HG02981 (cell line): ENCODE data around the gene APP.

Experiments
- ATAC-seq: cut with Tn5 transposase; IDR thresholded peaks from one replicate; pipeline ENCODE4 v1.9.1; 2021; ENCODE audit warnings: mild to moderate bottlenecking, moderate library complexity; ENCODE audit not compliant: unreplicated experiment

The APP gene

GRCh38 chr21:25986928-25987327 lies 183.6 kb downstream of the APP start:
- ATAC-seq: no peak

- no peak for ATAC-seq
Measured at GRCh38 chr21:25985990-25986389, 184.6 kb downstream of the APP start.

- ATAC-seq: no peak
Measured at GRCh38 chr21:25984538-25984937, 186.0 kb downstream of the APP start.

GRCh38 chr21:25983745-25984144 lies 186.8 kb downstream of the APP start:
- ATAC-seq: no peak

DNA sequence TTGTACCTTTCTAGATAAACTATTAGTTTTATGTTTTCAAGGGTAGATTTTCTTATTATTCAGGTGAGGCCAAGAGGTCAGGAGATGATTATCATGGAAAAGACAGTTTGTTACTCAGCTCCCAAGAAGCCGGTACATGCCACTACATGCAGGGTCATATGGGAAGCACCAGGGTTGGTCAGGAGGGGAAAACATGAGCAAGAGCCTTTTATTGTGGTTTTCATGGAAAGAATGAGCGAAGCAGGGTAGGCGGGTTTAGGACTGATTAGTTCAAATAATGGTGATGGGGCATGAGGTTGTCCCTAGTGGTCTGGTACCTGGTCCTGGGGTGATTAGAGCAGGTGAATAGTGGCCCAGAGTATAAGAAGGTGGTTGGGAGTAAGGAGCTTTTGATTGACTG lies 189.9 kb downstream of the APP start:
- ATAC-seq: no peak

- ATAC-seq: no peak
Measured at GRCh38 chr21:25979845-25980616, 190.5 kb downstream of the APP start.

DNA sequence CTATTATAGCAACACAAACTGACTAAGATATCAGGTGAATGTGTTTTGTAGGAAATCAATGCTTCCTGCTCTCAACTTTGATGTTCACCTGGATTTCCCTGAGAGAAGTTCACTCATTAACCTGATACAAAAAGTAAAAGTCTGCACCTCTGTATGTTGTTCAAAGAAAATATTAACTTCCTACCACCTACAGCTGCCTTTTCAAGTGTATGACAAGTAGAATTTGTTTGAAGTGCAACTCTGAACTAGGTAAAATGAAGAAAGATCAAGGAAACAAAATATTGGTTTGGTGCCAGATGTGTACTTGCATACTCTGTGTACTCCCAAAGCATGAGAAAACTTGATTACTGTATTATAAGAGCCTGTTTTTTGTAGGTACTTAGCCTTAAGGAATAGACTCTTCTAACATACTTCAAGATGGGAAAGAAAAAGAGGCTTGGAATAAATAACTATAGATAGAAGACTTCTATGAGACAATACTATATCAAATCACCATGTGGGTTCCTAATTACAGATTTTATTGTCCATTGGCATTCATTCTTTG lies 193.4 kb downstream of the APP start:
- no peak for ATAC-seq

- ATAC-seq: no peak
Measured at GRCh38 chr21:25974964-25975363, 195.6 kb downstream of the APP start.

DNA sequence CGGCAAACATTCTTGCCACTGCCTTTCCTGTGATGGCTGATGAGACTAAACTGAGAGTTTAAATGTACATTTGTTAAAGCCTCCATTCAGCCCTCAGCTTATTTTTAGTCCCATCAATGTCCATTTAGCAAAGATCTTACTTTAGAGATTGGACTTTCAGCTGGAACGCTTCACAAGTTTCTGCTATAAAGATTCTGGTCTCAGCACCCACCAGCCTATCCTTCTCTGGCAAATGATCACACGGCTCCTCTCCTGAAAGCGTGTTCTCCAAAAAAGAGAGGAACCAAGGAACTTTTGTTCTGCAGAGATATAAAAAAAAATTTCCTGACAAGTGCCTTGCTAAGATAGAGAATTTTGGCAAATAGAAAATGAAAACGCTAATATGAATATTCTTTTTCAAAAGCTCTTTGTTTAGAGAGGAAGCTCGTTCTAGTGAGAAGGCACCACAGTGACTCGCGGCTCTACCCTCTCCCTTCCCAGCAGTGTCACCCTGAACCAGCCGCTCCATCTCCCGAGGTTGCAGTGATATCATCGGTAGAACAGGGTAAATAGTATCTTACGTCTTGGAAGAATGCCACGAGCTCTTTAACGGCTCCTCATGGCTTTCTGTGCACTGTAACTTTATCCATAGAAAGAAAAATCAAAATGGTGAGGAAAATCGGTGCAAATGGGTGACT lies 200.2 kb downstream of the APP start:
- no peak for ATAC-seq

- peak; percentile 39 for ATAC-seq
Measured at GRCh38 chr21:25967901-25968438, 202.6 kb downstream of the APP start.

GRCh38 chr21:25967181-25967900 lies 203.2 kb downstream of the APP start:
- ATAC-seq: peak; percentile 96

- ATAC-seq: no peak
Measured at GRCh38 chr21:25965951-25966707, 204.4 kb downstream of the APP start.

DNA sequence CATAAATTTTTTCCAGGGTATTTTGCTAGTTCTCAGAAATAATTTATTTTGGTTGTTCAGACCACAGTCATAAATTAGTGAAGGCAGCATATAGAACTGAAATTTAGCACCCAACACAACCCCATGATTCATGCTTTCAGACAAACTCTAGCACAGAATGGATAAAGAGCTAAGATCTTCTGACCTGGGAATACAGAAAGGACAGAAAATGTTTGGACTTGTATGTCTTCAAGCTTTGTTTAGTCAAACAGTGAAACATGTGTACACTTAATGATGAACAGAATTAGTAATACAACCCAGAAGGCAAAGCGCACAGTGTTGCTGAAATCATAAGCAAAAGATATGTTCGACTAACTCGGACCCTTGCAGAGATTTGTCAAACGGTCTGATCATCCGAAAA lies 205.6 kb downstream of the APP start:
- no peak for ATAC-seq

GRCh38 chr21:25964015-25964414 lies 206.6 kb downstream of the APP start:
- ATAC-seq: no peak

DNA sequence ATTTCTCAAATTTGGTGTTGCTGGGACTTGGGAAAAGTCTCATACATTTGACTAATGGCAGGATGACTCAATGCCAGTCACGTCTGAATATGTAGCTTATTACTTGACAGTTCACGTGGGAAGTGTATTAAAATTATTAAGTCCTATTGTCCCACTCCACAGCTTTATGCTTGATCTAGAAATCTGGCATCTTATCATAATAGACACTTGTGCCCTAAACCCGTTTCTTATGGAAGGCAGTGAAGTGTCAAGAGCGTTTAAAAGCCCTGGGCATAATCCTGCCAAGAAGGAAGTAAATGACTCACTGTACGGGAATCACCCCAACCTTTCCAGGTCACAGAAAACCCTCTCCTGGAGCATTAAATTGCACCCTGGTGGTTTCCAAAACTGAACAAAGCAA lies 207.4 kb downstream of the APP start:
- ATAC-seq: no peak

GRCh38 chr21:25961042-25961441 lies 209.5 kb downstream of the APP start:
- no peak for ATAC-seq

DNA sequence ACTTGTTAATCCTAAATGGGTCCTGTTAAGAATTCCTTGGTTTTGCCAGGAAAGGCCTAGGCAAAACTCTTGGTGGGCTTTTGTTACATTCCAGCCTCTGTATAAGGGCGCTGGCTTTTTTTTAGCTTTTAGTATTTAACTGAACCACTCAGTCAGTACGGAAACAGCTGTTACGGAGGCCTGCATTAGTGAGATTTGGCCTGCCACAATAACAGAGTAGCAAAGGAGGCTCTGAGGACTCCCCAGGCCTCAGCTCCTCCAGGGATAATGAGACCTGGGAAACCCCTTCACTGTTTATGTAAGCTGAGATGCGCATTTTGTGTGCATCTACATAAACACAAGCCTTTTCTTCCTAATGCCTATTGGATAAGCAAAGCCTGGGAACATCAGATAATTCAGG lies 210.2 kb downstream of the APP start:
- no peak for ATAC-seq

GRCh38 chr21:25959799-25960198 lies 210.8 kb downstream of the APP start:
- no peak for ATAC-seq

DNA sequence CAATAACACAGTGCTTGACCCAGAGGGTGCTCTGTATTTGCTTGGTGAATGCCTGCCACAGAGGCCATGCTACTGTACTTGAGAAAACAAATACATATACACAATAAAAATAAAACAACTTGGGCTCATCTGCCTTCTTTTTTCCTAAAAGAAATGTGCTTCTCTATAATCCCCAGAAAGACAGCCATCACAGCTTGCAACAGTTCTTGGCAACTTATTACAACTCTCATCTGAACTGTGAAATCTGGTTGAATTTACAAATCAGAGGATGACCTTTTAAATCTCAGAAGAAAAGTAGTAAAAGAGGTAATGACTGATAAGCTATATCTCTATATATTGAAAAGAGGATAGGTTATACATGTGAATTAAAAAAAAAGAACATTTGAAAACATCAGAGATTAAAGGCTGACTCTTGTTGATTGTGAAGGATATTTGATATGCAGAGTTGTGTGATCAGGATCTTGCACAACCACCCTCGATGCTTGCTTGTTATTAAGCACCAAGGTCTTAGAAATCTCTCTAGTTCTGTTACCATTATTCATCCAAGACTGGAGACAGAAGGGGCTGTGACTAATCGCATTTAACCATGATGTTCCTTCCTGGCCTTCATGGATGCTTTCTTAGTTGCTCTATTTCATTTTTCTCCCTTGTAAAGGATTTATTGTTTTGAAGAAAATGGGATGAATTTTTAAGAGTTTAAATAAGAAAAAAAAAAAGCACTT lies 213.4 kb downstream of the APP start:
- no peak for ATAC-seq

DNA sequence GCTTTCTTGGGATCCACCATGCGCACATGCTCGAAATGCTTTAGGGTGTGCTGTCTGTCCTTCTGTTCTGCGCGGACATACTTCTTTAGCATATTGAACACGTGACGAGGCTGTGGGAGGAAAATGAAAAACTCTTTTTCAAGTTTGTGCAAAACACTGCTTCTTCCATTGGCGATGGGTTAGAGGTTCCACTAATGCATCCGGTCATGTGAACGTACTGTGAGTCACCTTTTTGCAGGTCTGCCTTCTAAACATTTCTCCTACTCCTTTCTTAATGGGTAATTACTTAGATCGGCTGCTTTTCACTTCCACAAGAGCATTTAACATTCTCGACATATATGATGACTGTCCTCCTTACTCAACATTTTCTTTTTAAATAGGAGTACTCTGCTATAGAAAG lies 214.9 kb downstream of the APP start:
- no peak for ATAC-seq
